GM12892 (cell line): ENCODE measurements around the gene TUBB2A.

ENCODE experiments used
- POLR2A ChIP-seq: IDR thresholded peaks from 2 replicates; pipeline ENCODE4 v1.6.1; 2011; ENCODE audit warnings: low read depth, low read length, control low read depth
- POLR2AphosphoS5 ChIP-seq: IDR thresholded peaks from 2 replicates; pipeline ENCODE4 v1.6.1; 2011; ENCODE audit warnings: low read depth, low read length, control low read depth
- TAF1 ChIP-seq: IDR thresholded peaks from 2 replicates; pipeline ENCODE4 v1.6.1; 2011; ENCODE audit warnings: low read depth, mild to moderate bottlenecking, control low read depth, low read length, borderline replicate concordance

GRCh38 chr6:3128356-3129108 lies 28.8 kb downstream of the TUBB2A start:
- TF ChIP-seq POLR2A (no peak), TAF1 (no peak), POLR2AphosphoS5 (no peak)
